ENCODE results near the gene ZNF764. TPM values are rescaled to one million over a fixed set of nuclear protein-coding genes. Genes with fewer than 3 reads are reported as not detected.
A peak's percentile ranks its signal among the peaks of the same experiment; 100 is the strongest.

Gene ZNF764
- total RNA-seq, 2 donors from 2014 or later = 8.3 to 23.7 TPM

DNA sequence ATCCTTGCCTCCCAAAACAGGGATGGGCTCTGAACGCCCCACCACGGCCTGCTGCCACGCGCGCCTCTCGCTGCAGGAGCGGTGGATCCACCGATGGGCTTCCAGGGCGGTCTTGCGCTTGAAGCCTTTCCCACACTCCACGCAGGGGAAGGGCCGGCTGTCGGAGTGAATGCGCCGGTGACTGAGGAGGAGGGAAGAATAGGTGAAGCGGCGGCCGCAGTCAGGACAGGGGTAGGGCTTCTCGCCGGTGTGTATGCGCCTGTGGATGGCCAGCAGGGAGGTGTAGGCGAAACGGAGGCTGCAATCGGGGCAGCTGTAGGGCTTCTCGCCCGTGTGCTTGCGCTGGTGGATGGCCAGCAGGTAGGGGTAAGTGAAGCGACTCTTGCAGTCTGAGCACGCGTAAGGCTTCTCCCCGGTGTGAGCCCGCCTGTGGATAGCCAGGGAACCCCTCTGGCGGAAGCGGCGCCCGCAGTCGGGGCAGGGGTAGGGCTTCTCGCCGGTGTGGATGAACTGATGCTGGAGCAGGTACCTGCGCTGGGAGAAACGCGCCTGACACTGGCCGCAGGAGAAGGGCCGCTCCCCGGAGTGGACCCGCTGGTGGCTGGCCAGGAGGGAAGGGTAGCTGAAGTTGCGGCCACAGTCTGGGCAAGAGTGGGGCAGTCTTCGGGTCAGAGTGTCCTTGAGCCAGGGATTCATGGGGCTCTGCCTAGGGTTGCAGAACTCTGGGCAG lies 24.6 kb upstream of the ZNF764 start:
- intact Hi-C loops (cut with DNase I) = no loop called here
- Histone ChIP-seq H3K27me3 (no peaks in the 10 kb centered on the region), H3K4me1 (peaks cover 25% of the 10 kb centered on the region), H3K4me3 (no peak overlapping the region), H3K9me3 (no peaks in the 10 kb centered on the region), H3K27ac (no peak overlapping the region), H3K36me3 (replicated peaks in 1 of 2; ENCODE audit: insufficient read depth in 1 of 2, low read depth in 2 of 2) (no peaks in the 10 kb centered on the region)
- no peak for DNase-seq
- TF ChIP-seq, protein P1, sequence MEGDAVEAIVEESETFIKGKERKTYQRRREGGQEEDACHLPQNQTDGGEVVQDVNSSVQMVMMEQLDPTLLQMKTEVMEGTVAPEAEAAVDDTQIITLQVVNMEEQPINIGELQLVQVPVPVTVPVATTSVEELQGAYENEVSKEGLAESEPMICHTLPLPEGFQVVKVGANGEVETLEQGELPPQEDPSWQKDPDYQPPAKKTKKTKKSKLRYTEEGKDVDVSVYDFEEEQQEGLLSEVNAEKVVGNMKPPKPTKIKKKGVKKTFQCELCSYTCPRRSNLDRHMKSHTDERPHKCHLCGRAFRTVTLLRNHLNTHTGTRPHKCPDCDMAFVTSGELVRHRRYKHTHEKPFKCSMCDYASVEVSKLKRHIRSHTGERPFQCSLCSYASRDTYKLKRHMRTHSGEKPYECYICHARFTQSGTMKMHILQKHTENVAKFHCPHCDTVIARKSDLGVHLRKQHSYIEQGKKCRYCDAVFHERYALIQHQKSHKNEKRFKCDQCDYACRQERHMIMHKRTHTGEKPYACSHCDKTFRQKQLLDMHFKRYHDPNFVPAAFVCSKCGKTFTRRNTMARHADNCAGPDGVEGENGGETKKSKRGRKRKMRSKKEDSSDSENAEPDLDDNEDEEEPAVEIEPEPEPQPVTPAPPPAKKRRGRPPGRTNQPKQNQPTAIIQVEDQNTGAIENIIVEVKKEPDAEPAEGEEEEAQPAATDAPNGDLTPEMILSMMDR (IDR thresholded peaks at IDR 0.05) = no peak
- TF ChIP-seq POLR2A (IDR thresholded peaks at IDR 0.05) = no peak
- no peak for ATAC-seq
- WGBS, 2 donors = 88 to 94% methylated on average over 36 to 42 of the region's 48 CpGs

DNA sequence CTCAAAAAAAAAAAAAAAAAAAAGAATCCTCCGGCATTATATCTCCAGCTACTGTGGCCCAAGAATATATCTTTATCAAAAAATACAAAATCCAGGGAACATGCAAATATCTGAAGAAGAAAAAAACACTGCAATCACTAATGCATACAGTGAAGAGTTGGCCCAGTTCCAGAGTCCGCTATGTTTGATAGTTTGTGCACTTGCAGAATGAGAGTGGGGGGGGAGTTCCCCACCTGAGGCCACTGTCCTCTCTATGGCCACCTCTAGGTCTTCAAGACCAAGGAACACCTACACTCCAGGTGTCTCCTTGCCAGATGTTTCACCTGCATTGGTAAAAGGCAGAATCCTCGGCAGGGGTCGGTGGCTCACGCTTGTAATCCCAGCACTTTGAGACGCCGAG lies 23.3 kb upstream of the ZNF764 start:
- DNase-seq (peak in 1 of 4 donors; percentile 45), ATAC-seq (no peak)
- H3K4me1 ChIP-seq = peaks cover 25% of the 10 kb centered on the region
- H3K27ac ChIP-seq = no peak overlapping the region
- H3K27me3 ChIP-seq = no peaks in the 10 kb centered on the region
- H3K4me3 ChIP-seq = no peak overlapping the region
- 55 to 71% methylated on average over 2 to 5 of the region's 7 CpGs for WGBS, 2 donors
- H3K36me3 ChIP-seq (replicated peaks in 1 of 2; ENCODE audit: insufficient read depth in 1 of 2, low read depth in 2 of 2) = no peaks in the 10 kb centered on the region
- intact Hi-C loops (cut with DNase I) = no loop called here
- H3K9me3 ChIP-seq = no peaks in the 10 kb centered on the region
- TF ChIP-seq, protein P1 (IDR thresholded peaks at IDR 0.05) = no peak
- TF ChIP-seq POLR2A (IDR thresholded peaks at IDR 0.05) = no peak

DNA sequence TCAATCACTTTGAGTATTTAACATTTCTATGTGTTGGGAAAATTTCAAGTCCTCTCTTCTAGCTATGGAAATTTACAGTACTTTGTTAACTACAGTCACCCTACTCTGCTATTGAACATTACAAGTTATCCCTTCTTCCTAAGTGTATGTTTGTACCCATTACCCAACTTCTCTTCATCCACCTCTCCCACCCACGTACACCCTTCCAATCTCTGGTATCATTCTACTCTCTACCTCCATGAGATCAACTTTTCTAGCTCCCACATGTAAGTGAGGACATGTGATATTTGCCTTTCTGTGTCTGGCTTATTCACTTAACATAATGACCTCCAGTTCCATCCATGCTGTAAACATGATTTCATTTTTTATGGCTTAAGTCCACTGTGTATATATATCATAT lies 16.5 kb upstream of the ZNF764 start:
- Histone ChIP-seq H3K27ac (no peak overlapping the region), H3K27me3 (no peaks in the 10 kb centered on the region), H3K4me1 (peaks cover 19% of the 10 kb centered on the region), H3K36me3 (replicated peaks in 1 of 2; ENCODE audit: insufficient read depth in 1 of 2, low read depth in 2 of 2) (no peaks in the 10 kb centered on the region), H3K9me3 (no peaks in the 10 kb centered on the region), H3K4me3 (no peak overlapping the region)
- DNase-seq (no peak), ATAC-seq (no peak)
- intact Hi-C loops (cut with DNase I) = no loop called here
- 36 to 43% methylated on average over 1 of the region's 1 CpG for WGBS, 2 donors
- no peak for TF ChIP-seq POLR2A (IDR thresholded peaks at IDR 0.05)
- TF ChIP-seq, protein P1 (IDR thresholded peaks at IDR 0.05) = no peak

DNA sequence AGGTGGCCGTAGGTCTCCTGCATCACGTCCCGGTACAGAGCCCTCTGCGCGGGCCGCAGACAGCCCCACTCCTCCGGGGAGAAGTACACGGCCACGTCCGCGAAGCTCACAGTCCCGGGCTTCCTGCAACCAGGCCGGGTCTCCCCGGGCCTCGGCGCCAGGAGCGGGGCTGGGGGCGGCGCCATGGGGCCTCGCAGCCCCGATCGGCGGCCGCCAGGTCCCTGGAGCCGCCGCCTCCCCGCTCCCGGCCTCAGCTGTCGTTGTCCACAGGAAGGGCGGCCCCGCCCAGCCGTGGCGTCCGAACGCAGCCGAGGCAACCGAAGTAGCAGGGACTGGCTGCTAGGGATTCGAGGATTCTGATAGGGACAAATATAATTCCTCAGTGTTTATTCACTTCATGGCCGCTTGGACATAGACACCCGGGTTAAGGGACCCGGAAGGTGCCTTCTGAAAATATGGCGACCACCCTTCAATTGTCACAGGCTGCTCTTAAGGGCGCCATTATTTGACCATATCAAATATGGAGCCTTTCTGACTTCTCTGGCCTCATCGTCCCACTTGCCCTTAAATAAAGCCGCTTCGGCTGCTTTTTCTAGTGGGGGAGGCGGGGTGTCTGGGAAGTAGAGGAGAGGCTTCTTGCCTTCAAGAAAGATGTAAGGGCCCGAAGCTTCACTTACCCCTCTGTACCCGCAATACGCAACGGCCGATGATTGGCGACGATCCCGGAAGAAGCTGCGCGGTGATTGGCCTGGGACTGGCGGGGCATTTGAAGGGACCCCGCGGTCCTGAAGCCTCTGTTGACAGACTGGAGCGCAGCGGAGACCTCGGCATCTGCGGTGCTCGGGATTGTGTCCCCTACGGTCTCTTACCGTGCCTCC lies 13.5 kb upstream of the ZNF764 start, which contains the start of gene ZNF688:
TSS of gene ZNF688 (minus strand) at position 270 of the 878 bp plus-strand sequence. CDS start at position 185, 85 bp downstream.
- Histone ChIP-seq H3K4me3 (peak within 1 kb of the TSS; percentile 35 to 77), H3K9me3 (no peaks in the 10 kb centered on the region), H3K36me3 (replicated peaks in 1 of 2; ENCODE audit: insufficient read depth in 1 of 2, low read depth in 2 of 2) (no peaks in the 10 kb centered on the region), H3K27me3 (no peaks in the 10 kb centered on the region), H3K4me1 (peaks cover 19% of the 10 kb centered on the region), H3K27ac (peak within 1 kb of the TSS; percentile 63 to 96 (median 93))
- 0% methylated on average over 7 to 65 of the region's 67 CpGs for WGBS, 2 donors
- intact Hi-C loops (cut with DNase I) = no loop called here
- TF ChIP-seq, protein P1 (IDR thresholded peaks at IDR 0.05) = peak in 1 of 7 experiments; percentile 14
- peak; percentile 44 to 75 (median 73) for TF ChIP-seq POLR2A (IDR thresholded peaks at IDR 0.05)
- ATAC-seq (peak; percentile 84), DNase-seq (peak; percentile 92 to 97 (median 92))
